GM19351 (cell line): ENCODE measurements around the gene GRAMD1A.
"Not testable (repeated sequence)": the region's sequence is repeated elsewhere in the genome, so short reads cannot be mapped to it uniquely, and the experiment has no call there.

Experiments used
- ATAC-seq: cut with Tn5 transposase; IDR thresholded peaks from one replicate; pipeline ENCODE4 v1.9.1; 2021; ENCODE audit warnings: mild to moderate bottlenecking, moderate library complexity; ENCODE audit not compliant: unreplicated experiment

Gene GRAMD1A

GRCh38 chr19:35051268-35051667 is 51.1 kb downstream of the GRAMD1A start:
- not testable (repeated sequence) for ATAC-seq

GRCh38 chr19:35051796-35052195 is 51.7 kb downstream of the GRAMD1A start:
- no peak for ATAC-seq

GRCh38 chr19:35052599-35053190 is 52.6 kb downstream of the GRAMD1A start:
- no peak for ATAC-seq

- no peak for ATAC-seq
Measured at GRCh38 chr19:35053667-35054293, 53.7 kb downstream of the GRAMD1A start.

- ATAC-seq: no peak
Measured at GRCh38 chr19:35054626-35055025, 54.5 kb downstream of the GRAMD1A start.

- no peak for ATAC-seq
Measured at GRCh38 chr19:35055715-35056179, 55.6 kb downstream of the GRAMD1A start.

GRCh38 chr19:35056513-35057063 is 56.5 kb downstream of the GRAMD1A start:
- no peak for ATAC-seq

- no peak for ATAC-seq
Measured at GRCh38 chr19:35058370-35058769, 58.2 kb downstream of the GRAMD1A start.

GRCh38 chr19:35059006-35059798 is 59.1 kb downstream of the GRAMD1A start:
- ATAC-seq: no peak

- no peak for ATAC-seq
Measured at GRCh38 chr19:35059799-35060091, 59.6 kb downstream of the GRAMD1A start.

- ATAC-seq: no peak
Measured at GRCh38 chr19:35060160-35060855, 60.2 kb downstream of the GRAMD1A start.

- no peak for ATAC-seq
Measured at GRCh38 chr19:35061583-35062373, 61.7 kb downstream of the GRAMD1A start.

- ATAC-seq: no peak
Measured at GRCh38 chr19:35062942-35063341, 62.8 kb downstream of the GRAMD1A start.

GRCh38 chr19:35063940-35064818 is 64.1 kb downstream of the GRAMD1A start:
- ATAC-seq: no peak

GRCh38 chr19:35065574-35065973 is 65.5 kb downstream of the GRAMD1A start:
- ATAC-seq: no peak

GRCh38 chr19:35066121-35066520 is 66.0 kb downstream of the GRAMD1A start:
- ATAC-seq: no peak

GRCh38 chr19:35066691-35067563 is 66.8 kb downstream of the GRAMD1A start:
- ATAC-seq: peak; percentile 86

- ATAC-seq: no peak
Measured at GRCh38 chr19:35068941-35069634, 69.0 kb downstream of the GRAMD1A start.
